Fibroblast of pulmonary artery (primary cell): ENCODE data around the gene UGGT2.
"Not testable (repeated sequence)": the region's sequence is repeated elsewhere in the genome, so short reads cannot be mapped to it uniquely, and the experiment has no call there.

Source experiments
- DNase-seq: peaks from one replicate; pipeline ENCODE4 v3.0.0-alpha.2; 2010; ENCODE audit warnings: low read depth
- H3K4me3 ChIP-seq: replicated peaks from 2 replicates; pipeline ENCODE4 v1.5.1; 2011; ENCODE audit warnings: low read depth, mild to moderate bottlenecking, control low read depth, low read length, moderate library complexity
- CTCF ChIP-seq: IDR thresholded peaks from 2 replicates; pipeline ENCODE4 v1.5.1; 2011; ENCODE audit warnings: mild to moderate bottlenecking, control low read depth, low read length, inconsistent platforms; ENCODE audit errors: missing control alignments

UGGT2 gene

GRCh38 chr13:95937714-95938320 lies 115.4 kb downstream of the UGGT2 start:
- TF ChIP-seq CTCF = no peak
- no peak overlapping the region for H3K4me3 ChIP-seq
- DNase-seq = no peak

- H3K4me3 ChIP-seq = no peak overlapping the region
- DNase-seq = no peak
- no peak for TF ChIP-seq CTCF
Observed at GRCh38 chr13:95931300-95932025, 121.7 kb downstream of the UGGT2 start.

DNA sequence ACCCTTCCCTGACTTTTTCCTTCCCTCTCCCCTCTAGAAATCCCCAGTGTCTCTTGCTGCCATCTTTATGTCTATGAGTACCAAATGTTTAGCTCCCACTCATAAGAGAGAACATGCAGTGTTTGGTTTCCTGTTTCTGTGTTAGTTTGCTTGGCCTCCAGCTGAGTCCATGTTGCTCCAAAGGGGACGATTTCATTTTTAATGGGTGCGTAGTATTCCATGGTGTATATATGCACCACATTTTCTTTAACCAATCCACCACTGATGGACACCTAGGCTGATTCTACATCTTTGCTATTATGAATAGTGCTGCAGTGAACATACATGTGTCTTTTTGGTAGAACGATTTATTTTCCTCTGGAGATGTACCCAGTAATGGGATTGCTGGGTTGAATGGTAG lies 123.8 kb downstream of the UGGT2 start:
- no peak for DNase-seq
- no peak for TF ChIP-seq CTCF
- H3K4me3 ChIP-seq = no peak overlapping the region

- not testable (repeated sequence) for DNase-seq, H3K4me3 ChIP-seq
Observed at GRCh38 chr13:95928367-95928906, 124.8 kb downstream of the UGGT2 start.

DNA sequence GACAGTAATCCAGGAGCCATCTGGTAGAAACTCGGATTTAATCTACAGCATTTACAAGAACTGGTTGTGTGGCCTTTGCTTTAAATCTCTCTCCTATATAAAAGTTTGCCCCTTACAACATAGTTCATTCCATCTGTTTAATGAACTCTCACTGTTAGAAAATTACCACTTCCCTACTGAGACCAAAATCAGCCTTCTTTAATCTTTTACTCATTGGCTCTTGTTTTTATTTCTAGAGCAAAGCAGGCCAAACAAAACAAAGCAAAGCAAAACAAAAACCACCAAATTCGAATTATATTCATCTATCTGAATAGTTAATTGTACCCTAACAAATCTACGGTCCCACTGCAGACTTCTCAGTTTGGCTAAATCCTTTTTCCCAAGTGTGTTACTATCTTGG lies 127.0 kb downstream of the UGGT2 start:
- TF ChIP-seq CTCF = no peak
- no peak overlapping the region for H3K4me3 ChIP-seq
- DNase-seq = no peak

- peak; percentile 90 for DNase-seq
- H3K4me3 ChIP-seq = no peak overlapping the region
- TF ChIP-seq CTCF = no peak
Observed at GRCh38 chr13:95924389-95924994, 128.7 kb downstream of the UGGT2 start.

DNA sequence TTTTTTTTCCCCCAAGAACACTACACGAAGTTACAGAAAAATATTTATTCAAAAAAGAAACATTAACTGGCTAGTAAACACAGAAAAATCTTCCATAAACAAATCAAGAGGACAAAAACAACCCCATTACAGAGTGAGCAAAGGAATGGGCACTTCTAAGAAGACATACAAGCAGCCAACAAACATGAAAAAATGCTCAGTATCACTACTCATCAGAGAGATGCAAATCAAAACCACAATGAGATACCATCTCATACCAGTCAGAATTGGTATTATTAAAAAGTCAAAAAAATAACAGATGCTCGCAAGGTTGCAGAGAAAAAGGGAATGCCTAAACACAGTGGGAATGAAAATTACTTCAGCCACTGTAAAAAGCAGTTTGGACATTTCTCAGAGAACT lies 131.7 kb downstream of the UGGT2 start:
- no peak overlapping the region for H3K4me3 ChIP-seq
- no peak for TF ChIP-seq CTCF
- DNase-seq = no peak
